Measurements from ENCODE around the gene FOXJ3. TPM values are rescaled to one million over a fixed set of nuclear protein-coding genes. Genes with fewer than 3 reads are reported as not detected.

FOXJ3 gene
- total RNA-seq, 1 experiment from 2014 or later = 42.2 TPM

- DNase-seq (ENCODE audit: unreplicated experiment) = no peak
- intact Hi-C loops (cut with micrococcal nuclease) = no loop called here
- no TSS peak for BruUV-seq (replicated peaks)
- H3K36me3 Mint-ChIP-seq (ENCODE audit: insufficient read depth, unreplicated experiment) = peaks cover 6% of the 10 kb centered on the region
- H3K9me3 Mint-ChIP-seq (ENCODE audit: unreplicated experiment) = peaks cover 8% of the 10 kb centered on the region
- H3K4me3 Mint-ChIP-seq (ENCODE audit: unreplicated experiment) = no peak overlapping the region
- H3K27me3 Mint-ChIP-seq (ENCODE audit: insufficient read depth, unreplicated experiment) = no peaks in the 10 kb centered on the region
- H3K27ac Mint-ChIP-seq (ENCODE audit: low read depth, unreplicated experiment) = no peak overlapping the region
- peaks cover 18% of the 10 kb centered on the region for H3K4me1 Mint-ChIP-seq (ENCODE audit: insufficient read depth, unreplicated experiment)
- POLR2A ChIA-PET = interaction anchor here (1.0 to 1.8 kb wide), 3 partner anchors 8 to 33 kb away, joined by 3 to 4 read pairs (median 3); no protein-coding TSS in a partner anchor
- TF ChIP-seq CTCF (IDR thresholded peaks at IDR 0.05; ENCODE audit: unreplicated experiment) = no peak
- CTCF ChIA-PET = interaction anchor here (0.7 kb wide), 1 partner anchor 32 kb away, joined by 3 read pairs; no protein-coding TSS in a partner anchor
Measured at GRCh38 chr1:42206164-42206563, 128.9 kb downstream of the FOXJ3 start.

- peaks cover 6% of the 10 kb centered on the region for H3K4me1 Mint-ChIP-seq (ENCODE audit: insufficient read depth, unreplicated experiment)
- peaks cover 35% of the 10 kb centered on the region for H3K36me3 Mint-ChIP-seq (ENCODE audit: insufficient read depth, unreplicated experiment)
- BruUV-seq (replicated peaks) = no TSS peak
- no peaks in the 10 kb centered on the region for H3K27me3 Mint-ChIP-seq (ENCODE audit: insufficient read depth, unreplicated experiment)
- CTCF ChIA-PET = interaction anchor here (0.5 to 2.2 kb wide), 2 partner anchors 12 to 29 kb away, joined by 3 to 8 read pairs; no protein-coding TSS in a partner anchor
- DNase-seq (ENCODE audit: unreplicated experiment) = no peak
- TF ChIP-seq CTCF (IDR thresholded peaks at IDR 0.05; ENCODE audit: unreplicated experiment) = no peak
- no peak overlapping the region for H3K4me3 Mint-ChIP-seq (ENCODE audit: unreplicated experiment)
- H3K9me3 Mint-ChIP-seq (ENCODE audit: unreplicated experiment) = peaks cover 4% of the 10 kb centered on the region
- no peak overlapping the region for H3K27ac Mint-ChIP-seq (ENCODE audit: low read depth, unreplicated experiment)
- intact Hi-C loops (cut with micrococcal nuclease) = no loop called here
- POLR2A ChIA-PET = interaction anchor here (0.6 to 2.5 kb wide), 5 partner anchors 9 to 337 kb away, joined by 3 to 6 read pairs (median 4); no protein-coding TSS in a partner anchor
Measured at GRCh38 chr1:42201986-42202385, 133.0 kb downstream of the FOXJ3 start.

- Mint-ChIP-seq H3K27me3 (ENCODE audit: insufficient read depth, unreplicated experiment) (no peaks in the 10 kb centered on the region), H3K4me1 (ENCODE audit: insufficient read depth, unreplicated experiment) (no peaks in the 10 kb centered on the region), H3K36me3 (ENCODE audit: insufficient read depth, unreplicated experiment) (peaks cover 40% of the 10 kb centered on the region), H3K4me3 (ENCODE audit: unreplicated experiment) (no peak overlapping the region), H3K9me3 (ENCODE audit: unreplicated experiment) (no peaks in the 10 kb centered on the region), H3K27ac (ENCODE audit: low read depth, unreplicated experiment) (no peak overlapping the region)
- TF ChIP-seq CTCF (IDR thresholded peaks at IDR 0.05; ENCODE audit: unreplicated experiment) = no peak
- POLR2A ChIA-PET = no interaction called here
- CTCF ChIA-PET = interaction anchor here (0.9 kb wide), 1 partner anchor 24 kb away, joined by 4 read pairs; no protein-coding TSS in a partner anchor
- BruUV-seq (replicated peaks) = no TSS peak
- intact Hi-C loops (cut with micrococcal nuclease) = no loop called here
- no peak for DNase-seq (ENCODE audit: unreplicated experiment)
Measured at GRCh38 chr1:42198251-42198650, 136.8 kb downstream of the FOXJ3 start.

DNA sequence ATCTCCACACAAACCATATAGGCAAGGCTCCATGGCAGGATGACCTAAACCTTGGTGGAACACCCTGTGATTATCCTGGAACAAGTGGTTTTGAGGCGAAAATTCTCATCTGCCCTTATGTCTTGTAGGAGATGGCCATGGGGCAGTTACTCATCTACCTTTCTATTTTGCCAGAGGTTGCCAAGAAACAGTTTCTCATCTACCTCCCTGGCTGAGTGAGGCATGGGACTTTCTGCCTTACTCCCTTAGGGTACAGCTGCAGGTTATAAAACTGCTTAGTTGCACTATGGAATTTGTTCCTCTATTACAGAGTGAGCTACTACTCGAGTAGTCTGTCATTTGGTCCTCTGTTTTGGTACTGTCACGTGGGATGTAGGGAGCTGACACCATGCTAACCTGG is 139.2 kb downstream of the FOXJ3 start:
- ChIA-PET POLR2A (interaction anchor here (0.7 to 1.2 kb wide), 3 partner anchors 8 to 16 kb away, joined by 3 to 5 read pairs (median 3); no protein-coding TSS in a partner anchor), CTCF (no interaction called here)
- BruUV-seq (replicated peaks) = no TSS peak
- Mint-ChIP-seq H3K4me3 (ENCODE audit: unreplicated experiment) (no peak overlapping the region), H3K4me1 (ENCODE audit: insufficient read depth, unreplicated experiment) (peaks cover 15% of the 10 kb centered on the region), H3K9me3 (ENCODE audit: unreplicated experiment) (no peaks in the 10 kb centered on the region), H3K27me3 (ENCODE audit: insufficient read depth, unreplicated experiment) (no peaks in the 10 kb centered on the region), H3K36me3 (ENCODE audit: insufficient read depth, unreplicated experiment) (peaks cover 38% of the 10 kb centered on the region), H3K27ac (ENCODE audit: low read depth, unreplicated experiment) (no peak overlapping the region)
- DNase-seq (ENCODE audit: unreplicated experiment) = no peak
- TF ChIP-seq CTCF (IDR thresholded peaks at IDR 0.05; ENCODE audit: unreplicated experiment) = no peak
- intact Hi-C loops (cut with micrococcal nuclease) = no loop called here
